ENCODE data around the gene EID2.

EID2 gene

DNA sequence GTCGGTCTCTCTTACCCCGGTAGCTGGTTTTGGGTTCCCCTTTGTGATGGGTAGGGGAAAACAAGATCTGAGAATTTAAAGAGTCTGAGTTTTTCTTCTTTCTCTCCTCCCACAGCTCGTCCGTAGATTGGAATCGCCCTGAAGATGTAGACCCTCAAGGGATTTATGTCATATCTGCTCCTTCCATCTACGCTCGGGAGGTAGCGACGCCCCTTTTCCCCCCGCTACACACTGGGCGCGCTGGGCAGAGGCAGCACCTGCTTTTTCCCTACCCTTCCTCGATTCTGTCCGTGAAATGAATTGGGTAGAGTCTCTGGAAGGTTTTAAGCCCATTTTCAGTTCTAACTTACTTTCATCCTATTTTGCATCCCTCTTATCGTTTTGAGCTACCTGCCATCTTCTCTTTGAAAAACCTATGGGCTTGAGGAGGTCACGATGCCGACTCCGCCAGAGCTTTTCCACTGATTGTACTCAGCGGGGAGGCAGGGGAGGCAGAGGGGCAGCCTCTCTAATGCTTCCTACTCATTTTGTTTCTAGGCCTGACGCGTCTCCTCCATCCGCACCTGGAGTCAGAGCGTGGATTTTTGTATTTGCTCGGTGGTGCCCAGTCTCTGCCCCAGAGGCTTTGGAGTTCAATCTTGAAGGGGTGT is 32.1 kb downstream of the EID2 start:
- Histone ChIP-seq H2BK120ac (ENCODE audit: low read depth, low read length) (no peak overlapping the region), H3K36me3 (ENCODE audit: control insufficient read depth, insufficient read depth, low read length) (no peaks in the 10 kb centered on the region), H3K9ac (ENCODE audit: low read length) (peak overlapping the region; percentile 63), H3K56ac (ENCODE audit: low read length) (peak overlapping the region; percentile 82), H3K4me3 (ENCODE audit: low read length) (peak overlapping the region; percentile 27), H3K4me2 (ENCODE audit: low read length) (peak overlapping the region; percentile 79), H3K79me2 (ENCODE audit: control insufficient read depth, insufficient read depth, low read length) (no peaks in the 10 kb centered on the region), H2BK15ac (replicated peaks; ENCODE audit: low read depth) (no peak overlapping the region), H3K18ac (ENCODE audit: low read length) (no peak overlapping the region), H4K5ac (ENCODE audit: low read length) (no peak overlapping the region), H3K4me1 (ENCODE audit: control insufficient read depth, low read depth, low read length) (no peaks in the 10 kb centered on the region), H4K8ac (ENCODE audit: low read depth, low read length) (no peak overlapping the region), H2AK5ac (ENCODE audit: low read length) (no peak overlapping the region), H3K79me1 (ENCODE audit: low read length) (no peaks in the 10 kb centered on the region), H3K27ac (ENCODE audit: low read depth, low read length) (no peak overlapping the region), H2BK5ac (ENCODE audit: low read length) (no peak overlapping the region), H3K23ac (ENCODE audit: low read length) (no peak overlapping the region), H3K4ac (ENCODE audit: low read depth, low read length) (no peak overlapping the region), H3K27me3 (ENCODE audit: insufficient read depth, low read length, poor library complexity) (peaks cover 15% of the 10 kb centered on the region)
- WGBS (ENCODE audit: extremely low coverage, insufficient coverage, low lambda C conversion rate): no CpG with 5 or more reads among the region's 24 CpGs
- DNase-seq: no peak

DNA sequence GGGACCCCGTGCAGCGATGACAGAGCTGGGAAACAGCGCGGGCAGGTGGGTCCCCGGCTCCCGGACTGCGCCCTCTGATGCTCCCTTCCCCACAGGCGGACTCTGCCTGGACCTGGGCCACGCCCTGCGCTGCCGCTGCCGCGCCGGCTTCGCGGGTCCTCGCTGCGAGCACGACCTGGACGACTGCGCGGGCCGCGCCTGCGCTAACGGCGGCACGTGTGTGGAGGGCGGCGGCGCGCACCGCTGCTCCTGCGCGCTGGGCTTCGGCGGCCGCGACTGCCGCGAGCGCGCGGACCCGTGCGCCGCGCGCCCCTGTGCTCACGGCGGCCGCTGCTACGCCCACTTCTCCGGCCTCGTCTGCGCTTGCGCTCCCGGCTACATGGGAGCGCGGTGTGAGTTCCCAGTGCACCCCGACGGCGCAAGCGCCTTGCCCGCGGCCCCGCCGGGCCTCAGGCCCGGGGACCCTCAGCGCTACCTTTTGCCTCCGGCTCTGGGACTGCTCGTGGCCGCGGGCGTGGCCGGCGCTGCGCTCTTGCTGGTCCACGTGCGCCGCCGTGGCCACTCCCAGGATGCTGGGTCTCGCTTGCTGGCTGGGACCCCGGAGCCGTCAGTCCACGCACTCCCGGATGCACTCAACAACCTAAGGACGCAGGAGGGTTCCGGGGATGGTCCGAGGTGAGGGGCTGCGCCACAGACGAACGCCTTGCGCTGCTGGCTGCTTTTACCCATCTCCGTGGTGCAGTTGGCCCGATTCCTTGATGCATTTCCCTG is 32.8 kb downstream of the EID2 start:
- Histone ChIP-seq H3K18ac (ENCODE audit: low read length) (no peak overlapping the region), H3K27ac (ENCODE audit: low read depth, low read length) (no peak overlapping the region), H3K4me2 (ENCODE audit: low read length) (peak overlapping the region; percentile 79), H4K5ac (ENCODE audit: low read length) (no peak overlapping the region), H3K4me1 (ENCODE audit: control insufficient read depth, low read depth, low read length) (no peaks in the 10 kb centered on the region), H3K4ac (ENCODE audit: low read depth, low read length) (no peak overlapping the region), H2AK5ac (ENCODE audit: low read length) (no peak overlapping the region), H2BK120ac (ENCODE audit: low read depth, low read length) (no peak overlapping the region), H3K4me3 (ENCODE audit: low read length) (peak overlapping the region; percentile 27), H4K8ac (ENCODE audit: low read depth, low read length) (no peak overlapping the region), H3K79me2 (ENCODE audit: control insufficient read depth, insufficient read depth, low read length) (no peaks in the 10 kb centered on the region), H3K36me3 (ENCODE audit: control insufficient read depth, insufficient read depth, low read length) (no peaks in the 10 kb centered on the region), H3K56ac (ENCODE audit: low read length) (peak overlapping the region; percentile 82), H3K79me1 (ENCODE audit: low read length) (no peaks in the 10 kb centered on the region), H2BK5ac (ENCODE audit: low read length) (no peak overlapping the region), H3K23ac (ENCODE audit: low read length) (no peak overlapping the region), H2BK15ac (replicated peaks; ENCODE audit: low read depth) (no peak overlapping the region), H3K27me3 (ENCODE audit: insufficient read depth, low read length, poor library complexity) (peaks cover 15% of the 10 kb centered on the region), H3K9ac (ENCODE audit: low read length) (peak overlapping the region; percentile 63)
- WGBS (ENCODE audit: extremely low coverage, insufficient coverage, low lambda C conversion rate): no CpG with 5 or more reads among the region's 96 CpGs
- DNase-seq: peak; percentile 86

DNA sequence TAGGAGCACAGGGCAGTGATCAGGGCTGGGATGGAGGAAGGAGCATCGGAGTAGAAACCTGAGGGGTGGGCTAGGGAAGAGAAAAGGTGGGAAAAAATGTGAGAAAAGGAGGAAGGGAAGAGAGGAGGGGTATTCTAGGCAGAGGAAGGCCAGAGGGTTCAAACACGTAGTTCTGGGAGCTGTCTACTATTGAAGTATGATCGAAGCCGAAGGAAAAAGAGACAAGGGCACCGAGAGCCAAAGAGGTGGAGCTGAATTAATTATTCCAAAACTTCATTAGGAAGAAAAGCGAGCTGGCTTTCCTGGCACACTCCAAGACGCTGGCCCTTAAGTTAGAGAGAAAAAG is 33.4 kb downstream of the EID2 start:
- H3K4ac ChIP-seq (ENCODE audit: low read depth, low read length): no peak overlapping the region
- no peak overlapping the region for H3K27ac ChIP-seq (ENCODE audit: low read depth, low read length)
- H4K8ac ChIP-seq (ENCODE audit: low read depth, low read length): no peak overlapping the region
- no peak overlapping the region for H4K5ac ChIP-seq (ENCODE audit: low read length)
- no peak overlapping the region for H2BK120ac ChIP-seq (ENCODE audit: low read depth, low read length)
- H3K36me3 ChIP-seq (ENCODE audit: control insufficient read depth, insufficient read depth, low read length): no peaks in the 10 kb centered on the region
- DNase-seq: no peak
- H2AK5ac ChIP-seq (ENCODE audit: low read length): no peak overlapping the region
- H3K56ac ChIP-seq (ENCODE audit: low read length): no peak overlapping the region
- no peak overlapping the region for H2BK5ac ChIP-seq (ENCODE audit: low read length)
- no peak overlapping the region for H3K18ac ChIP-seq (ENCODE audit: low read length)
- no peak overlapping the region for H2BK15ac ChIP-seq (replicated peaks; ENCODE audit: low read depth)
- H3K79me1 ChIP-seq (ENCODE audit: low read length): no peaks in the 10 kb centered on the region
- no peak overlapping the region for H3K9ac ChIP-seq (ENCODE audit: low read length)
- no peaks in the 10 kb centered on the region for H3K79me2 ChIP-seq (ENCODE audit: control insufficient read depth, insufficient read depth, low read length)
- WGBS (ENCODE audit: extremely low coverage, insufficient coverage, low lambda C conversion rate): no CpG with 5 or more reads among the region's 7 CpGs
- no peak overlapping the region for H3K4me3 ChIP-seq (ENCODE audit: low read length)
- H3K23ac ChIP-seq (ENCODE audit: low read length): no peak overlapping the region
- H3K4me2 ChIP-seq (ENCODE audit: low read length): no peak overlapping the region
- H3K4me1 ChIP-seq (ENCODE audit: control insufficient read depth, low read depth, low read length): no peaks in the 10 kb centered on the region
- peaks cover 15% of the 10 kb centered on the region for H3K27me3 ChIP-seq (ENCODE audit: insufficient read depth, low read length, poor library complexity)

DNA sequence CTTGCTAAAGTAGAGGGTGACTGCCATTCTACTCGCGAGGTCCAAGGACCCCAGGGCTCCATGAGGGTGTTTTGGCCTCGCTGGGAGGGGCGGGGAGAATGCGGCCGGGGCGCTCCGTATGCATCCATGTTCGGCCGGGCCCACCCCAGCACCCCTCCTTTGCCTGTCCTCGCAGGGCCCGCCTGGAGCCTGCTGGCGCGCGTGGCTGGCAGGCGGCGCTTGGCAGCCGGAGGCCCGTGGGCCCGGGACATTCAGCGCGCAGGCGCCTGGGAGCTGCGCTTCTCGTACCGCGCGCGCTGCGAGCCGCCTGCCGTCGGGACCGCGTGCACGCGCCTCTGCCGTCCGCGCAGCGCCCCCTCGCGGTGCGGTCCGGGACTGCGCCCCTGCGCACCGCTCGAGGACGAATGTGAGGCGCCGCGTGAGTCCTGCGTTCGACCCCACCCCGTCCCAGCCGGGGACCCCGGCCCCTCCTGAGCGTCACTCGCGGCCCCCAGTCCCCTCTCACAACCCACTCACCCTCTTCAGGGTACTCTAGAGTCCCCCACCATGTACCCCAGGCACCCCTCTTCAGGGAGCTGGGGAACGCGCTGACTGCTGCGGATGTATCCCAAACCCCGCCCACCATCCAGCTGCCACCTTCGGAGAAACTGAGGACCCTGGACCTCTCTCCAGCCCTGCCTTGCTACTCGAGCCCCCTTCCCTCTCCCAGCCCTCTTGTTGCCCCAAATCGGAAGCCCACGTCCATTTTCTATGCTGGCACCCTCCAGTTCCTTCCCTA is 37.1 kb downstream of the EID2 start:
- H3K23ac ChIP-seq (ENCODE audit: low read length): no peak overlapping the region
- H3K56ac ChIP-seq (ENCODE audit: low read length): peak overlapping the region; percentile 31
- no peak overlapping the region for H4K8ac ChIP-seq (ENCODE audit: low read depth, low read length)
- no peak overlapping the region for H3K4me3 ChIP-seq (ENCODE audit: low read length)
- no peak overlapping the region for H3K27ac ChIP-seq (ENCODE audit: low read depth, low read length)
- H2BK15ac ChIP-seq (replicated peaks; ENCODE audit: low read depth): no peak overlapping the region
- H3K9ac ChIP-seq (ENCODE audit: low read length): peak overlapping the region; percentile 46
- WGBS (ENCODE audit: extremely low coverage, insufficient coverage, low lambda C conversion rate): no CpG with 5 or more reads among the region's 69 CpGs
- no peak overlapping the region for H3K4ac ChIP-seq (ENCODE audit: low read depth, low read length)
- no peaks in the 10 kb centered on the region for H3K36me3 ChIP-seq (ENCODE audit: control insufficient read depth, insufficient read depth, low read length)
- H3K4me2 ChIP-seq (ENCODE audit: low read length): no peak overlapping the region
- no peak overlapping the region for H2BK5ac ChIP-seq (ENCODE audit: low read length)
- no peak overlapping the region for H2BK120ac ChIP-seq (ENCODE audit: low read depth, low read length)
- H3K18ac ChIP-seq (ENCODE audit: low read length): no peak overlapping the region
- no peaks in the 10 kb centered on the region for H3K4me1 ChIP-seq (ENCODE audit: control insufficient read depth, low read depth, low read length)
- H3K27me3 ChIP-seq (ENCODE audit: insufficient read depth, low read length, poor library complexity): peaks cover 26% of the 10 kb centered on the region
- no peak overlapping the region for H2AK5ac ChIP-seq (ENCODE audit: low read length)
- H4K5ac ChIP-seq (ENCODE audit: low read length): no peak overlapping the region
- no peaks in the 10 kb centered on the region for H3K79me2 ChIP-seq (ENCODE audit: control insufficient read depth, insufficient read depth, low read length)
- H3K79me1 ChIP-seq (ENCODE audit: low read length): no peaks in the 10 kb centered on the region
- DNase-seq: peak; percentile 88

DNA sequence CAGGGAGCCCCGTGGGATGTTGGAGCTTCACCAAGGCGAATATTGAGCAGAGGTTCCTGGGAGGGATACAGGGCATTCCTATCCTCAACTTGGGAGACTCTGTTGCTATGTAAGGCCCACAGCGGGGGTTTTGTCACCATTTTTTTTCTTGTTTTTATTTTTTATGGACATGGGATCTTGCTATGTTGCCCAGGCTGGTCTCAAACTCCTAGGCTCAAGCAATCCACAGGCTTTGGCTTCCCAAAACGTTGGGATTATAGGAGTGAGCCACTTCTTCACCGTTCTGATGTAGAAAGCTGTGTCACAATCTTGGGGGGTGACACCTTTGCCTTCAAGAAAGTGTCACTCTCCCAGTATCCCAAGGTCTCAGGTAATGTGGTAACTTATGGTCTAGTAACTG is 38.6 kb downstream of the EID2 start:
- no CpG with 5 or more reads among the region's 5 CpGs for WGBS (ENCODE audit: extremely low coverage, insufficient coverage, low lambda C conversion rate)
- no peaks in the 10 kb centered on the region for H3K4me1 ChIP-seq (ENCODE audit: control insufficient read depth, low read depth, low read length)

More for the DNA sequence above, 38.6 kb downstream of the EID2 start:
- H3K9ac ChIP-seq (ENCODE audit: low read length): no peak overlapping the region
- no peak overlapping the region for H2AK5ac ChIP-seq (ENCODE audit: low read length)
- H4K5ac ChIP-seq (ENCODE audit: low read length): no peak overlapping the region
- H3K56ac ChIP-seq (ENCODE audit: low read length): no peak overlapping the region
- H3K36me3 ChIP-seq (ENCODE audit: control insufficient read depth, insufficient read depth, low read length): no peaks in the 10 kb centered on the region
- H3K79me2 ChIP-seq (ENCODE audit: control insufficient read depth, insufficient read depth, low read length): no peaks in the 10 kb centered on the region
- H3K18ac ChIP-seq (ENCODE audit: low read length): no peak overlapping the region
- no peak overlapping the region for H2BK120ac ChIP-seq (ENCODE audit: low read depth, low read length)
- H3K4me3 ChIP-seq (ENCODE audit: low read length): no peak overlapping the region
- no peak overlapping the region for H3K27ac ChIP-seq (ENCODE audit: low read depth, low read length)
- H3K79me1 ChIP-seq (ENCODE audit: low read length): no peaks in the 10 kb centered on the region
- peaks cover 18% of the 10 kb centered on the region for H3K27me3 ChIP-seq (ENCODE audit: insufficient read depth, low read length, poor library complexity)
- no peak overlapping the region for H3K4me2 ChIP-seq (ENCODE audit: low read length)
- H2BK5ac ChIP-seq (ENCODE audit: low read length): no peak overlapping the region
- H3K4ac ChIP-seq (ENCODE audit: low read depth, low read length): no peak overlapping the region
- H4K8ac ChIP-seq (ENCODE audit: low read depth, low read length): no peak overlapping the region
- no peak overlapping the region for H2BK15ac ChIP-seq (replicated peaks; ENCODE audit: low read depth)
- H3K23ac ChIP-seq (ENCODE audit: low read length): no peak overlapping the region
- DNase-seq: no peak

All from mesendoderm (in vitro differentiated cells).